ENCODE data around the gene COL8A1. TPM values are rescaled to one million over a fixed set of nuclear protein-coding genes. Genes with fewer than 3 reads are reported as not detected.
A peak's percentile ranks its signal among the peaks of the same experiment; 100 is the strongest.
"Not testable (repeated sequence)": the region's sequence is repeated elsewhere in the genome, so short reads cannot be mapped to it uniquely, and the experiment has no call there.

The COL8A1 gene
- 0.18 TPM in 1 of 2 replicates, not detected in the other for total RNA-seq
- long read RNA-seq, partial matches to known transcripts: 0 of 1 reads
- long read RNA-seq, other reads (novel, unspliced or antisense): 1 of 1 reads

GRCh38 chr3:99638167-99638948 is at the start of gene COL8A1:
Gene COL8A1 (plus strand): TSS chr3:99638594. CDS start chr3:99790683, 152,089 bp downstream.
- Mint-ChIP-seq H3K9me3 (ENCODE audit: low read depth) (no peaks in the 10 kb centered on the region), H3K4me1 (ENCODE audit: low read depth) (peaks cover 16% of the 10 kb centered on the region), H3K36me3 (ENCODE audit: insufficient read depth) (no peaks in the 10 kb centered on the region), H3K4me3 (ENCODE audit: low read depth) (peak within 1 kb of the TSS; percentile 61), H3K27ac (no peak within 1 kb of the TSS), H3K27me3 (peaks cover 76% of the 10 kb centered on the region)
- no peak for DNase-seq (ENCODE audit: low spot score, unreplicated experiment)
- TF ChIP-seq CTCF (IDR thresholded peaks at IDR 0.05; ENCODE audit: unreplicated experiment): no peak

- not testable (repeated sequence) for H3K27me3 Mint-ChIP-seq; DNase-seq (ENCODE audit: low spot score, unreplicated experiment); H3K4me1 Mint-ChIP-seq (ENCODE audit: low read depth); H3K9me3 Mint-ChIP-seq (ENCODE audit: low read depth); H3K4me3 Mint-ChIP-seq (ENCODE audit: low read depth); H3K36me3 Mint-ChIP-seq (ENCODE audit: insufficient read depth); H3K27ac Mint-ChIP-seq
Observed at GRCh38 chr3:99589168-99589567, 49.2 kb upstream of the COL8A1 start.

GRCh38 chr3:99599894-99600293 is 38.5 kb upstream of the COL8A1 start:
- Mint-ChIP-seq H3K36me3 (ENCODE audit: insufficient read depth) (no peaks in the 10 kb centered on the region), H3K27ac (no peak overlapping the region), H3K9me3 (ENCODE audit: low read depth) (no peaks in the 10 kb centered on the region), H3K4me3 (ENCODE audit: low read depth) (no peak overlapping the region), H3K27me3 (no peaks in the 10 kb centered on the region), H3K4me1 (ENCODE audit: low read depth) (peaks cover 3% of the 10 kb centered on the region)
- DNase-seq (ENCODE audit: low spot score, unreplicated experiment): no peak
- TF ChIP-seq CTCF (IDR thresholded peaks at IDR 0.05; ENCODE audit: unreplicated experiment): no peak

GRCh38 chr3:99601515-99601914 is 36.9 kb upstream of the COL8A1 start:
- Mint-ChIP-seq H3K36me3 (ENCODE audit: insufficient read depth) (no peaks in the 10 kb centered on the region), H3K4me3 (ENCODE audit: low read depth) (no peak overlapping the region), H3K27ac (no peak overlapping the region), H3K27me3 (no peaks in the 10 kb centered on the region), H3K9me3 (ENCODE audit: low read depth) (no peaks in the 10 kb centered on the region), H3K4me1 (ENCODE audit: low read depth) (peaks cover 3% of the 10 kb centered on the region)
- TF ChIP-seq CTCF (IDR thresholded peaks at IDR 0.05; ENCODE audit: unreplicated experiment): no peak
- no peak for DNase-seq (ENCODE audit: low spot score, unreplicated experiment)

GRCh38 chr3:99602183-99602582 is 36.2 kb upstream of the COL8A1 start:
- H3K4me1 Mint-ChIP-seq (ENCODE audit: low read depth): peaks cover 3% of the 10 kb centered on the region
- H3K4me3 Mint-ChIP-seq (ENCODE audit: low read depth): no peak overlapping the region
- no peaks in the 10 kb centered on the region for H3K27me3 Mint-ChIP-seq
- no peaks in the 10 kb centered on the region for H3K36me3 Mint-ChIP-seq (ENCODE audit: insufficient read depth)
- TF ChIP-seq CTCF (IDR thresholded peaks at IDR 0.05; ENCODE audit: unreplicated experiment): no peak
- no peak for DNase-seq (ENCODE audit: low spot score, unreplicated experiment)
- no peaks in the 10 kb centered on the region for H3K9me3 Mint-ChIP-seq (ENCODE audit: low read depth)
- no peak overlapping the region for H3K27ac Mint-ChIP-seq

- Mint-ChIP-seq H3K4me1 (ENCODE audit: low read depth) (peaks cover 2% of the 10 kb centered on the region), H3K27ac (no peak overlapping the region), H3K9me3 (ENCODE audit: low read depth) (no peaks in the 10 kb centered on the region), H3K4me3 (ENCODE audit: low read depth) (no peak overlapping the region), H3K36me3 (ENCODE audit: insufficient read depth) (no peaks in the 10 kb centered on the region), H3K27me3 (no peaks in the 10 kb centered on the region)
- no peak for DNase-seq (ENCODE audit: low spot score, unreplicated experiment)
- TF ChIP-seq CTCF (IDR thresholded peaks at IDR 0.05; ENCODE audit: unreplicated experiment): no peak
Observed at GRCh38 chr3:99607151-99607550, 31.2 kb upstream of the COL8A1 start.
